22Rv1 (cell line): ENCODE measurements around the gene SLC39A11.

Source experiments
- H3K27ac ChIP-seq: fragments of 450-650 bp; 2 replicates; pipeline ENCODE4 v1.5.1; 2017
- ZFX ChIP-seq: fragments of 450-650 bp; IDR thresholded peaks from 2 replicates; pipeline ENCODE4 v1.6.1; 2017; ENCODE audit warnings: antibody characterized with exemption, borderline replicate concordance
- TF ChIP-seq, protein P1 (sequence below): fragments of 450-650 bp; IDR thresholded peaks from 2 replicates; pipeline ENCODE4 v1.5.1; 2017; ENCODE audit warnings: mild to moderate bottlenecking

Gene SLC39A11

GRCh38 chr17:72616447-72616846 is 476.0 kb downstream of the SLC39A11 start:
- TF ChIP-seq ZFX, result no peak
- TF ChIP-seq, protein P1, sequence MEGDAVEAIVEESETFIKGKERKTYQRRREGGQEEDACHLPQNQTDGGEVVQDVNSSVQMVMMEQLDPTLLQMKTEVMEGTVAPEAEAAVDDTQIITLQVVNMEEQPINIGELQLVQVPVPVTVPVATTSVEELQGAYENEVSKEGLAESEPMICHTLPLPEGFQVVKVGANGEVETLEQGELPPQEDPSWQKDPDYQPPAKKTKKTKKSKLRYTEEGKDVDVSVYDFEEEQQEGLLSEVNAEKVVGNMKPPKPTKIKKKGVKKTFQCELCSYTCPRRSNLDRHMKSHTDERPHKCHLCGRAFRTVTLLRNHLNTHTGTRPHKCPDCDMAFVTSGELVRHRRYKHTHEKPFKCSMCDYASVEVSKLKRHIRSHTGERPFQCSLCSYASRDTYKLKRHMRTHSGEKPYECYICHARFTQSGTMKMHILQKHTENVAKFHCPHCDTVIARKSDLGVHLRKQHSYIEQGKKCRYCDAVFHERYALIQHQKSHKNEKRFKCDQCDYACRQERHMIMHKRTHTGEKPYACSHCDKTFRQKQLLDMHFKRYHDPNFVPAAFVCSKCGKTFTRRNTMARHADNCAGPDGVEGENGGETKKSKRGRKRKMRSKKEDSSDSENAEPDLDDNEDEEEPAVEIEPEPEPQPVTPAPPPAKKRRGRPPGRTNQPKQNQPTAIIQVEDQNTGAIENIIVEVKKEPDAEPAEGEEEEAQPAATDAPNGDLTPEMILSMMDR, result no peak
- peak overlapping the region; percentile 97 for H3K27ac ChIP-seq

DNA sequence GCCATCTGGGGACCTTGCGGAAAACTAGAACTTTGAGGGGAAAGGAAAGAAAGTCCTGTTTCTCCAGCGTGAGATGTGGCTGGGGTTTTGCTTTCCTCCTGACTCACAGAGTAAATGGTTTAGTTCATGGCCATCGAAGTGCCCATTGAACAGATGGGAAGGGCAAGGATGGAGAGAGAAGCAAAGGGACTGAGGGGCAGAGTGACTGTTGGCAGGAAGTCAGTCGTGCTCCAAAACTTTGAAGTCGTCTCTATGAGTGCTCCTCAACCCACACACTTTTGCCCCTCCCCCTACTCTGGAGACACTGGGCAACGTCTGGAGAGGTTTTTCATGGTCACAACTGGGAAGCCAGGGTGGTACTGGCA is 476.9 kb downstream of the SLC39A11 start:
- H3K27ac ChIP-seq, result peak overlapping the region; percentile 97

DNA sequence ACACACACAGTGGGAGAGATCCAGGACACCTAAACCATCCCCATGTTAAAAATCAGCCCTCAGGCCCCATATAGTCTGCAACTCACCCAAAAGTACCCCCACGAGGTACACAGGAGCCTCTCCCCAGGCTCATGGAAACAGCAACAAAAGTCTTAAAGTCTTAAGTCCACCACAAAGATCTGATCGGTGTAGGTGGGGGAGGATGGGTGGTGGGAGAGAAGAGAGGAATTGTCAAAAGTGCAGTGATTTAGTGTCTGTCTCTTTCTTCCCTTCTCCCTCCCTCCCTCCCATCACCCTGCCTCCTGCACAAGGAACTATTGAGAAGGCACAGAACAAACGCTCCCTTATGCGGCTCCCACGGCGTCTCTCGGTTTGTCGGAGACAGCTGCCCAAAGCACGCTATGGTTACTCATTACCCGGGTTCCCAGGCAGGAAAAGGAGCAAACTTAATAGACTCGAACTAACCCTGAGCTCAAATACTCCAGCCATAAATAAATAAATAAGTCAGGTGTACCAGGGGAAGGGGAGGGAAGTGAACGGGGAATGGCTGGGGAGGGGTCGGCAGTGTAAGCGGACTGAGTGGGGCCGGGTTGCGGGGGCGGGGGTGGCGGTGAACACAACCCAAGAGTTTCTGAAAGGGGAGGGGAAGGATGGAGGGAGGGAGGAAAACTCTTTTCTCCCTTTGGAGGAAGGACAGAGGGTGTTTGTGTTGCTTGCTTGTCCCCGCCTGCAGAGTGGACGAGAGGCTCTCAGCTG is 477.4 kb downstream of the SLC39A11 start:
- no peak for TF ChIP-seq ZFX
- TF ChIP-seq, protein P1, result no peak
- H3K27ac ChIP-seq, result peak overlapping the region; percentile 97

More for the DNA sequence above, 476.9 kb downstream of the SLC39A11 start:
- TF ChIP-seq, protein P1, result no peak
- no peak for TF ChIP-seq ZFX

- H3K27ac ChIP-seq, result peak overlapping the region; percentile 97
- no peak for TF ChIP-seq ZFX
- TF ChIP-seq, protein P1, result no peak
Measured at GRCh38 chr17:72614476-72614870, 478.0 kb downstream of the SLC39A11 start.

GRCh38 chr17:72613806-72614292 is 478.6 kb downstream of the SLC39A11 start:
- TF ChIP-seq ZFX, result no peak
- TF ChIP-seq, protein P1, result no peak
- peak overlapping the region; percentile 97 for H3K27ac ChIP-seq

- H3K27ac ChIP-seq, result peak overlapping the region; percentile 97
- TF ChIP-seq, protein P1, result no peak
- no peak for TF ChIP-seq ZFX
Measured at GRCh38 chr17:72613396-72613795, 479.1 kb downstream of the SLC39A11 start.

DNA sequence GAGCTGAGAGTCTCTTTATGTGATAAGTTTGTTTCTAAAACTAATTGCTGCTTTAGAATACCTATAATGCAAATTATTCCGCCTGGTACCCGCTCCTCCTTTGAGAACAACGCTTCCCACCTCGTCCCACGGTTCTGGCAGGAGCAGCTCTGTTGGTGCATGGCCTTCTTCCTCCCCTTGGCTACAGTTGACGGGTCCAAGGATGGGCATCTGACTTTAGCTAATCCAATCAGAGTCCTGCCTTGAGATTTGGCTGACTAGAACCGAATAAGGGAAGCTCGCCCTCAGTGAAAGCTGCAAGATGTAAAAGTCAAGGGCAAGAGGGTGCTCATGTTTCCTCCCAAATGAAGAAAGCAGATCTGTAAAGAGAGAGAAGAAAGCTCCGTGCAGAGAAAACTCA is 481.3 kb downstream of the SLC39A11 start:
- H3K27ac ChIP-seq, result peak overlapping the region; percentile 97
- no peak for TF ChIP-seq ZFX
- TF ChIP-seq, protein P1, result no peak
